H4 (cell line): ENCODE results near the gene AOPEP. TPM values are rescaled to one million over a fixed set of nuclear protein-coding genes. Genes with fewer than 3 reads are reported as not detected.

Source experiments
- DNase-seq: peaks from one replicate; pipeline ENCODE4 v3.0.0-alpha.2; 2015; ENCODE audit warnings: low spot score
- total RNA-seq: library from RNA; depleted of rRNA; stranded (reverse); fragments of >200 nt; shearing (Covaris generic); gene quantifications from 2 replicates; pipeline ENCODE4 v1.2.3, GENCODE V29; 2014

The AOPEP gene
- total RNA-seq, 1 experiment from 2014 or later = 130 TPM

DNA sequence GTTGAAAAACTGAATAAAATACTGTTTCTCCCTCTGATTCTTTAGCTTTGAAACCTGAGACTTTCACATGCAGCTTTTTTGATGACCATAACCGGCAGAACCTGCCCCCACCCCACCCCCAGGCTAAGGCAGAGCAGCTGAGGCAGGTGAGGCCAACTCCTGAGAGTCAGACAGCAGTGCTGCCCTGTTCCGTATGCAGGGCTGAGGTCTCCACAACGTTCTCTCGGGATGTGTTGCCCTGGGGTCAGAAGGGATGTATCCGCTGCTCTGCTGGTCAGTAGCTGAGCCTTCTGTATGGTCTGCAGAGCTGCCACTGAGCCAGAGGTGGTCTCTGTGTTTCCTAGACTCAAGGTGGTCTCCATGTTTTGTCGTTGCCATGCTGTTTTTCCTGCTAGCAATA lies 190.5 kb downstream of the AOPEP start:
- DNase-seq = no peak

DNA sequence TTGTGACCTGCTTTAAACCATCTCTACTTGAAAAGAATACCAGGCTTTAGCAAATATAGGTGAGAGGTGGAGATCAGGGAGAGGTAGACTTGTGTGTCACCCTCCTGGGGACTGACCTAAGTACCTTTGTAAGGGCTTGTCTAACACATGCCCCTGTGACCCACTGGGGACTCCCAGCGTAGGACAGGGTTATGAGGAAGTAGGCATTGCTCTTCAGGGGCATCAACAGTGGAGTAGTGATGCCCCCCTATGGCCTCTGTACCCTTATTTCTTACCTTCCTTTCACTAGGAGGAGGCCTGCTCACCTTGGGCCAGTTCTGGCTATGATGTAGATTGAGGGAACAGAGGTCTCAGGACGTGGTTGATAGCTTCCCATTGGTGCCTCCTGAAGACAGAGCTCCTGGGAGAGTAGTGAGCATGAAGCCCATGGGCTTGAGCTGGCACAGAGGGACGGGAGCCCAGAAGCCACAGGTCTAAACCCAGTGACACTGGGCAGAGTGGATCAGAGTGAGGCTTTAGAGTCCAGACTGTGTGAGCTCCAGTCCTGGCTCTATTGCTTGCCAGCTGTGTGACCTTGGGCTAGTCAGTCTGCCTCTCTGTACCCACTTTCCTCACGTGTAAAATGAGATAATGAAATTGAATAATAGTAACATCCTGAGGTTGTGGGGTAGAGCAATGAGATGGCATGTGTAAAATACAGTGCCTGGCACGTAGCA lies 191.7 kb downstream of the AOPEP start:
- DNase-seq = peak; percentile 2

DNA sequence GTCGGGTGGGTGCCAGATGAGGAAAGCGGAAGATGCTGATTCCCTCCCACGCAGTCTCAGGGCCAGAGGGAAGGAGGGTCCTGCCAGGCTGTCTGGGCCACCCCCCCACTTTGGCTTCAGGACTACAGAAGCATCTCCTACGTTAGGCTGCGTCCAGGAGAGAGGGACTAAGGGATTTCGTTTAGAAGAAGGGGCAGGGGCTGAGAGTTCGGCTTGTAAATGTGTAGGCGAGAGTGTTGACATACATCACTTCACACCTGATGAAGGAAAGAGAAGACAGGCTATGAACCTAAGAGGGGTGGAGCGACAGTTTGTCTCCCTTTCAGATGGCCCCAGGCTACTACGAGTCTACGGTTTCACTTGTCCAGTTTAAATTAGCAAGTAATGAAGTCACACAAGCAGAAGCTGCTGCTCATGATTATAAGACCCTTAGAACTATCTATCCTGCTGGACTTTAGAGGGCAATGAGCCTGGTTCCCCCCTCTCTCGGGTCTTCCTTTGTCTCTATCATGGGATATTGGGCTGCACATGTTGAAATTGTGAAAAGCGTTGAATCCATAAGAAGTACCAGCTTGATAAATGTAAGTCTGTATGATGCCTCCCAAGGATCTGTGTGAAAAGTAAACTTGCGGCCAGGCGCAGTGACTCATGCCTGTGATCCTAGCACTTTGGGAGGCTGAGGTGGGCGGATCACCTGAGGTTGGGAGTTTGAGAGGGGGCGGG lies 193.0 kb downstream of the AOPEP start:
- peak; percentile 93 for DNase-seq

DNA sequence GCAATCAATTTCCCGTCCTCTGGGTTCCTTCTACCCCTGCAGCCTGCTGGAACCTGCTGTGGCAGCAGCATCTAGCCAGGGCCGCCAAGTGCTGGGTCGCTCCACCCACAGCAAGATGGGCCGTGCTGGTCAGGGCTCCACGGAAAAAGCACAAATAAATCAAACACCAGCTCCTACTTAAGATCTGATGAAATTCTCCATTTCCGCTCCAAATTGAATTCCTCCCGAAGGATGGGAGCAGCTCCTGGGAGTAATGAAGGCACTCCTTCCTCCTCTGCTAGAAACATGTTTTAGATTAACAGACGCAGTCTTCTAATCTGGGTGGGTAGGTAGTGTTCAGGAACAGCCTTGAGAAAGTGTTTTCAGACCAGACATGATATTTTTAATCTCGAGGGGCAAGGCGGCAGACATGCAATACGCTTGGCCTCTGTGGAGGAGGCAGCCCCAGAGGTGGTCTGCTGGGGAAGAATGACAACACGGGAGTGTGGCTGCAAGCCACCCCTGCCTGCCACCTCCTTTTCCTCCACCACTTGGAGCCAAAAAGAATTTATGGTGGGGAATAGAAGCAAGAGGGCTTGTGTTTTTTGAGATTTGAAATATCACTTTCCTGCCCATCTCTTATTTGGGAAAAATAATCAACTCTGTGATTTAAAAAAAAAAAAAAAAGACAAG lies 194.1 kb downstream of the AOPEP start:
- DNase-seq = peak; percentile 42

DNA sequence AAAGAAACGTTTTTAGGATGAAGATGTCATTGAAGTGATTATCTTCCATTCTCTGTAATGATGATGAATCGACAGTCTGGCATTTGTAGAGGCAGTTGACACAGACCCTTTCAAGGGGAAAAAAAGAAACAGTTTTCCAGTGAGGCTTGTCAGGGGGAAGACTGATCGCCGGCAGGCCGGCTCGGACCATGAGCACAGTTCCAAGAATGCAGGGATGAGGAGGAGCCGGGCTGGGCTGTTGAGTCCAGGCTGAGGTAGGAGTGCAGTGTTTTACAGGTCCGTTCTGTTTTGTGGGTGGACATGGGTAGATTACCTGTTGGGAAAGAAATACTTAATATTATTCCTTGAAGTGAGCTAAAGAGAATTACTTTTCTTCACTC lies 194.6 kb downstream of the AOPEP start:
- DNase-seq = no peak

DNA sequence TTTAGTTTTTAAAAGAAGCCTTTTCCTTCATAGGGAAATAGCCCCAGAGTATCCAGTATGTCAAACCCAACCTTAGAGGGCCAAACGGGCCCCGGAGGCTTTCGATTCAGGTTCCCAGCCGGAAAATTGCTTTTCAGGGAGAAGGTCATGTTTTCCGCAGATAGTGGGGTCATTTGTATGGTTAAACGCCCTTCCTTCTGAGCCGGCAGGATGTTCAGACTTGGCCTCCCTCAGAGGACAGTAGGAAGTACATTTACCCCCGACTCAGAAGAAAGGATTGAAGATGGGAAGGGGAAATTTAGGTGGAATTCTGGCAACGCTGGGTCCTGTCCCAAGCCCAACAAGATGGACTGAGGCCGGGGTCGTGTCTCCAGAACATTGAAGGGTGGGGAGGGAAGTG lies 195.2 kb downstream of the AOPEP start:
- no peak for DNase-seq

DNA sequence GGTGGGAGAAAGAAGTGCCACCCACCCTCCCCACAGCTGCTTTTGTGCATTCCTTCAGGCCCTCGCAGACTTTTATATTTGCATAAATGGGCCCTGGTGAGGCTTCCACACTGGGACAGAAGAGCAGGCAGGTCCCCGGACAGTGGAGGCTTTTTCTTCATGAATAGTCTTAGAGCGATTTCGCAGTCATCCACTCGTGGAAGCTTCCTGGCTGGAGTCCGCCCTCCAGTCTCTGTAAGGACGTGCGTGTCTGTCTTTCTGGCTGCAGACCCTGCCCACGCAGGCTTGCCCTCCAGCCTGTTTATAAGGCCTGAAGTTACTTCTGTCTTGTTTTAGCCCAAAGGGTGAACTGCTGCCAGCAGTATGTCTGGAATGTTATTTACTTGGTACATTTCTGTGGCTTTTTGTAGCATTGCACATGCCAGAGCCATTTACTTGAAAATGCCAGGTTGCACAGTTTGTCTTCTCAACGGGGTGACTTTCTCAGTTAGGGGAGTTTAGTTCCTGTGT lies 195.7 kb downstream of the AOPEP start:
- DNase-seq = peak; percentile 96

DNA sequence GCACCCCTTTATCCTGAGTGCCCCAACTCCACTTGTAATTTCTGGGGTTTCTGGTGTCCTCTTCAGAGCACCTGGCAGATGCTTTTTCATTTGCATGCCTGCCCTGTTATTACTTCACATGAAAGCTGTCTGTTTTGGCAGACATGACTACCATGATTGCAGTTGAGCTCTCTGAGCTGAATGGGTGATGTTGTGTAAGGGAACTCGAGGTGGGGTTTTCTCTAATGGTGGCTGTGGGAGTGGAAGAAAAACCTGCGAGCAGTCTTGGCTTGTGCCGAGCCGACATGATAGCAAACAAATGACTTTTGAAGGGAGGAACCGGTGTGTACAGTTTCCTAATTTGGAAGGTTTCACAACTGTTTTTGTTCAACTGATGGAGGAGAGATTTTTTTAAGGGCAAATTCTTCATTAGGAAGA lies 196.2 kb downstream of the AOPEP start:
- DNase-seq = peak; percentile 42

DNA sequence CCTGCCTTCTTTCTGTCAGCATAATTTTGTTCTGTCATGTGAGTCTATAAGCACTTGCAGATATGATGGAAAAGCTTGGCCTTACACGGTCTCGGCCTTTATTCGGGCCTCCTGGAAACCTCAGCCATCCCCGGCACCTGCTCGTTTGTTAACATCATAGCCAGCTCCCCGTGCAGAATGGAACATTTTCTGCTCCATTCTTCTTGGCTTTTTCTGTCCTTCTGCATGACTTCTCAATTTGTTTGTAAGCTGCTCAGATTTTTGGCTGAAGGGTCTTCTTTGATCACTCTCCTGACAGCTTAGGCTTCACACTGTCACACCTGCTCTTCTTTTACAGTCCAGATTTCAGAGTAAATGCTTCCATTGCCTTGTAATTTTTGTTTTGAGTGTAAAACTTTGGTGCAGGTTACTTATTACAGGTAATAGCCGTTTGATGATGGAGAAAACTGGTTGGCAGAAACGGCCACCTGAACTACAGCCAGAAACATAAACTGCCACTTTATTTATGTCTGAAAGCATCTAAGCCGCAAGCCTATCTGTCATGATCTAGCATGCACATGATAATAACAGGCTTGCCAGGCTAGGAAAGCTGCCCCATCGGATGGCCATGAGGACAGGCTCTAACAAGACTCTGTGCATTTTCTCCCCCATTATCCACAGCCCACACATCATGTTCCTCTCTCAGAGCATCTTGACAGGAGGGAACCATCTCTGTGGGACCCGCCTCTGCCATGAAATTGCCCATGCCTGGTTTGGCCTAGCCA lies 197.0 kb downstream of the AOPEP start:
- no peak for DNase-seq

DNA sequence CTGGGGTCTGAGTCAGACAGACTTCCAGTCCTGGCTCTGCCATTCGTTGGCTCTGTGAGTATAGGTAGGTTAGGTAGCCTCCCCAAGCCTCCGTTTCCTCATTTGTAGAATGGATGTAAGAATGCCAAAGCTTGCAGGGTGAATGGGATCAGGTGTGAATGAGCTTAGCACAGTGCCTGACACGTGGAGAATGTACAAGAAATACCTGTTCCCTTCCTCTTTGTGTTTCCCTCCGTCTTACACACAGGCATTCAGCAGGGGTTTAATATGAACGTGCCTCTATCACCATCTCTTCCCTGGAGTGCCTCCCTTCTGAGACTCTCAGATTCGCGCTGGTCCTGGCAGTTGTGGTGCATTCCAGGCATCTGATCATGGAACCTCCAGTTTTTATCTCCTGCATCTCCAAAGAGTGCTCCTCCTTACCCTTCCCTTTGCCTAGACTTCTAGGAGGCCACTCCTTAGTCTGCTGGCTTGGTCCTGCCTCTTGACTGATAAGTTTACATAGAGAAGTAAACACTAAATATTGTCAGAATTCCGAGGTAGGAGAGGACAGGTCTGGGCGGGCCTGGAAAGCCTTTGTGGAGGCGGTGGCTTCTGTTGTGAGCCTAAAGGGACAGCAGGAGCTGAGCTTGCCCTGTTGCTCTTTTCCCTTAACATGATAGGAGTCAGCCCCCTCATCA lies 199.4 kb downstream of the AOPEP start:
- no peak for DNase-seq

DNA sequence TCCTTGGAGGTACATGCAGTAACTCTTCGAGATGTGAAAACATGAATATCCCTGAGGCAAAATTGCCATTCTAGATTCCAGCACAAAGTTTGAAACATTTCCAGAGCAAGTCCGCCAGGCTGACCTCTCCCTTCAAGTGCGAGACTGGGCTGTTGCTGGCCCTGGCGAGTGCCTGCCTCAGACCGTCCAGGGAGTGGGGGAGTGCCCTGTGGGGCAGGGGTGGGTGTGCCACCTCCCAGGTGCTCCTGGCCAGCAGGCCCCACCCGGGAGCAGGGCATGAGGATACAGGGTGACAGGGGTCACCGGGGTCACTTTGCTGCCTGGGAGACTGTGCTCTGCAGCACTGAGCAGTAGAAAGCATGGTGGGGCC lies 199.9 kb downstream of the AOPEP start:
- no peak for DNase-seq

DNA sequence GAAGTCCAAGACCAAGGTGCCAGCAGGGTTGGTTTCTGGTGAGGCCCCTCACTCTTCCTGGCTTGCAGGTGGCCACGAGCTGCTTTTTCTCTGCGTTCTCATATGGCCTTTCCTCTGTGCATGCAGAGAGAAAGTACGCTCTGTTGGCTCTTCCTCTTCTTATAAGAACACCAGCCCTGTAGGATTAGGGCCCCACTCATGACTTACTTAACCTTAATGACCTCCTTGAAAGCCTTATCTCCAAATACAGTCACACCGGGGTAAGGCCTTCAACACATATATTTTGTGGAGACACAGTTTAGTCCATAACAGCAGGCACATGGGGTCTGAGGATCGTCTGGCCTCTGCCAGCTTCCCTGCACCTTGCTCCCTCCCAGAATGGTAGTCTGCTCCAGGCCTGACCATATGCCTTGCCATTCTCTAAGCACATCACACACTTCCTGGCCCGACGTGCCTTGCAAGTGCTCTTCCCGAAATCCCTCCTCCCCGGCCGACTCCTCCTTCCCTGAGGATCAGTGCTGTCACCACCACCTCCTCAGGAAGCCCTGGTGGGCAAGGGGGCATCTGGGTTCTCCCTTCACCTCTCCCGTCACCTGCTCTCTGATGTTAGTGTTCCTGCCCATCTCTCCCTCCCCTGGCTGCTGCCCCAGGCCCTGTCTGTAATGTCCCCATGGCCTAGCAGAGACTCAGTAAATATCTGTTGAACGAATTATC lies 200.7 kb downstream of the AOPEP start:
- DNase-seq = no peak

DNA sequence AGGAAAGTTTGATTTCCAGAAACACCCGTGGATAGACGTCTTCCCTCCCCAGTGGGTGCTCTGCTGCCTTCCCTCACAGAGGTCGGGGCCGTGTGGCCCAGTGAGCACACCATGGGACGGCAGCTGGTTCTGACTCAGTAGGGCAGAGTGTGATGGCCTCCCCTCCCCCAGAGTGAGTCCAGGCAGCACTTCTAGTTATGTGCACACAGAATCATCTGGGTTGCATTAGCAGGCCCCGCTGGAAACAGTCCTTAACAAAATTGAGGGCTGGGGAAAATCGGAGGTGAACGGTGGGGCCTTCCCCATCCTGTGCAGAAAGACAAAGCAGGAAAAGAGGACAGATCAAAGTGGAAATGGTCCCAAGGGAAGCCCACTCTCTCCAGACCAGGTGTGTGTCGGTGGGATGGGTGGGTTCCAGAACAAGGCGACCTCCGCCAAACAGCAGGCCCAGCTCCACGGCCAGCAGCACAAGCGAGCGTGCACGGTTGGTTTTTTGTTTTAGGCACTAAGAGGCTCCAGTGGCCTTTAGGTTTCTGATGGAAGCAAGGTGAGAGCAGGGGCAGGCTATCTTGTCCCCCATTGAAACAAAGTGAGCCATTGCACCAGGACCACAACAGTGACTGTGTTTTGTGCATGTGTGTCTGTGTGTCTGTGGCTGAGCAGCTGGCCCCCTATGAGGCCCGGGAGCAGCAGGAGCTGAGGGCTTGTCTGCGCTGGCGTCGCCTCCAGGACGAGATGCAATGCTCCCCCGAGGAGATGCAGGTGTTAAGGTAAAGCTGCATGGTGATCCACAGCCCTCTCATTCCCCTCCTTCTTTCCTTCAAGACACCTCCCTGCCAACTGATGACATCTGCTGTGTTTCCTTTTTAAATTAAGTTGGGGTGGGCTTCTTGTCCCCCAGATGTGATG lies 201.5 kb downstream of the AOPEP start:
- no peak for DNase-seq

DNA sequence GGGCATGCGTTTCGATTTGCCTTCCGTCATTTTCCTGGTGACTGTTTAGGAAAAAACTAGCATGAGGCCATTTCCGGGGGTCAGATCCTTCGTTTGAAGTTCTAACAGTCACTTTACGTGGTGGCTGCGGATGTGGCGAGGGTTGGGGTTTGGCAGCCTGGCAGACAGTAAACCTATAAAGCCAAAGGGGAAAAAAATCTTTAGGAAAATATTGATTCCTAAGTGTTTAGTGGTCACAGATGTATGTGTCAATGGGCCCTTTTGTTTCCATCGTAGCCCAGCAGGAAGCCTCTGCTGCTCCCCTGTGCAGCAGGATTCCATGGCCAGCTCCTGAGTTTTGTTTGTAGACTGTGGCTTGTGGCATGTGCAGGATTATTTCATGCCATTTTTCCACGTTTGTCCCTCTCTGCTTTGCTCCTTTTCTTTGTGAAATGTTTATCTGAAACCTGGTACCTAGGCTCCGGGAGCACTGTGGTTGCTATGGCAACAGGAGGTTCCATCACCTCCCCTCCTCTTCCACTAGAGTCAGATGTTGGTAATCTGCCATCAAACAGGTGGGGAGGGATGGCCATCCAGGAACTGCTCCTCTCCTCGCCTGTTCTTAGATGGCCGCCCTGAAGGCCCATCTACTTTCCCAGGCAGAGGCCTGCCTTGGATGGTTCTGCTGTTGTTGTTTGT lies 202.3 kb downstream of the AOPEP start:
- peak; percentile 83 for DNase-seq

DNA sequence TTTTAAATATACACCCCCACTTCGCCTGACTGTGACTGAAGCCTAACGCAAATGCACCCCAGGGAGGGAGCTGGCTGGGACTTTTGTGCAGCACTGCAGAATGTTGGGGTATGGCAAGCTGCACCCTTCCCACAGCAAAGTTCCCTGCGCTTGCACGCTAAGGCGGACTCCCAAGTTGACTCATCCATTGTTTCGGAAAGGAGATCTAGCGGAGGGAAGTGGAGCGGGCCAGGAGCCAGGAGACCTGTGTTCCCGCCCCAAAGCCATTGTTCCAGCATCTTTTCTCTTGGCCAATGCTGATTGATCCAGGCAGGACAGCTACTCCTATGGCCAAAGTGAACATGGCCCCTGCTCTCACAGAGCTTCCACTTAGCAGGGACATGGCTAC lies 202.9 kb downstream of the AOPEP start:
- DNase-seq = peak; percentile 74

DNA sequence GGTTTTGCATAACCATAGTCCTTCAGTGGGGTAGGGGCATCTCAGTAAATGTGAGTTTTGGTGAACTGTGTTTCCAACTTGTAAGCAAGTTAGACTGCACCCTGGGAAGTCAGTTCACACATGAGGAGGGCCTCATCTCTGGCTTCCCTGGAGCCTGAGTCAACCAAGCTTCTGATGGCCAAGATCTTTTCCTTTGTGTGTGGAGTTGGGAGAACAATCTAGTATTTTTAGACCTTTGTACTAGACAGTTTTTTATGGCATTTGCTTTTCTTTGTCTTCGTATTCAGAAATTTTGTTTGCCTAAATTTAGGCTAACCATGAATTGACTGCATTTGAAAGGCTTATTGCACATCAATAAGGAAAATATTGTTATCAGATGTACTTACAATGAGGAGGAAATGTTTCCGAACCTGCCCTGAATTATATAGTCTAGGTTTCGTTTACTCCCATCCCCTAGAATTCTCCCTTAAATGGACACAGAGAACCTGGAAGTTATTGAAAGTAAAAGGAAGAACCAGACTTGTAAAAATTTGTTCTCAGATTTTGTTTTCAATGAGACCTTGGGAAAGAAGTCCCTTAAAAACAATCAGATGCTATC lies 204.6 kb downstream of the AOPEP start:
- DNase-seq = no peak

DNA sequence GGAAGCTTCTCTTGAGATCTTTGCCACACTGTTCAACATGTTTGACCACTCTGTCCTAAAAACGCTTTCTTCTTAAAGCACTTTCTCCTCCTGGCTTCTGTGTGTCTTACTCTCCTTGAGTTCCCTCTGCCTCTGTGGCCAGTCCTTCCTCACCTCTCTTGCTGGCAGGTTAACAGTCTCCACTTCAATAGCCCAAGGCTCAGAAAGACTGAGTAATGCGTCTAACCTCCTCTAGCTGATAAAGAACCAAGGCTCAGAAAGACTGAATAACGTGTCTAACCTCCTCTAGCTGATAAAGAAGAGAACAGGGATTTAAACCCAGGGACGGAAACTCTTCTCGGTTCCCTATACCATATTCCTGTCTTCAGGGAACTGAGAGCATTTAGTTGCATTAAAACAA lies 205.2 kb downstream of the AOPEP start:
- no peak for DNase-seq

DNA sequence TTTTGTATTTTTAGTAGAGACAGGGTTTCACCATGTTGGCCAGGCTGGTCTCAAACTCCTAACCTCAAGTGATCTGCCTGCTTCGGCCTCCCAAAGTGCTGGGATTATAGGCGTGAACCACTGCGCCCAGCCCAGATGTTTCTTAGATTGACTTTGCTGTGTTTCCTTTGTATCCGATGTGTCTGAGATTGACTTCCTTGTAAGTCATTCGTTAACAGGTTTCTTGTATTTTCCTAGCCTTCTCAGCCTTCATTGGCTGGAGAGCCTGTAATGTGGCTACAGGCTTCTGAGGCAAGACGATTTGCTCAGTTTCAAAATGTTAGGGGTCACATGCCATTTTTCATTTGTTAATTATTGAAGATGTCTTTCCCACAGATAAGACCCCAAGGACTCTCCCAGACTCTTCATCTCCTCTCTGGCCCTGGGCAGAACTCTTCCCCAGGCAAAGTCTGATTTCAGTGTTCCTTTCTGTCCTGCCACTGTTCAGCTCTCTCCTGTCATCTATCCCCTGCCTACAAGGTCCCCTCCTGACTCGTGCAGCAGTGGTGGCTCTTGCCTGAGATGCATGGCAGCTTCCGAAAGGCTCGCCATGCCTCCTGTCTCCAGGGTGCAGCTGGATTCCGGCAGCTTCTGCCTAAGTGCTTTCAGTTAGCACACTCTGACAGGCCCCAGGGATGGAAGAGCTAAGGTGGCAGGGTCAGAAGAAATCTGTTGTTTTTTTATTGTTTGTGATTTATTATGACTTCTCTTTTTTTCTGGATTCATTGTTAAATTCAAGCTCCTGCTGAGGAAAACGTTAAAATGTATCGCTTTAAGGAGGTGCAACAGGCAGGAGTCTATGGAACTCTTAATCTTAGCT lies 206.4 kb downstream of the AOPEP start:
- DNase-seq = no peak
